Measurements from ENCODE around the gene AFF3.
"Not testable (repeated sequence)": the region's sequence is repeated elsewhere in the genome, so short reads cannot be mapped to it uniquely, and the experiment has no call there.

Gene AFF3

DNA sequence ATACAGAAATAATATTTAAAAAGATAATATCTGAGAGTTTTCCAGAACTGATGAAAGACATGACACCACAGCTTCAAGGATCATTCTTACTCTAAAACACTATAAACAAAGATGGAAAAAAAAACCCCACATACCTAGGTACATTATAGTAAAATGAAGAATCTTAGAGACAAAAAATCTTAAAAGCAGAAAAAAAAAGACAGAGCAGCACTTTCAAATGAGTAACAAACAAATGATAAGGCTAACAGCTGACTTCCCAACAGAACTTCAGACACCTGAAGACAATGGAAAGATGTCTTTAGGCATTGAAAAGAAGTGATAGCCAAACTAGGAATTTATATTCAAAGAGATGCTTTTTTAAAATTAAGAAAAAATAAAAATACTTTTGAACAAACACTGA lies 21.2 kb upstream of the AFF3 start:
- Histone ChIP-seq H3K4me2 (ENCODE audit: low read length) (no peak overlapping the region), H3F3A (ENCODE audit: insufficient read depth, low read length) (no peaks in the 10 kb centered on the region), H3K27ac (ENCODE audit: low read depth, low read length, poor library complexity, severe bottlenecking) (no peak overlapping the region), H3K9ac (ENCODE audit: low read length) (no peak overlapping the region), H3K9me3 (ENCODE audit: low read length) (peaks cover 14% of the 10 kb centered on the region), H4K20me1 (ENCODE audit: insufficient read depth, low read length) (no peaks in the 10 kb centered on the region), H2AFZ (ENCODE audit: low read length) (no peak overlapping the region), H3K36me3 (ENCODE audit: insufficient read depth, low read length) (no peaks in the 10 kb centered on the region), H3K4me3 (ENCODE audit: low read depth, low read length, poor library complexity, severe bottlenecking) (no peak overlapping the region), H3K4me1 (ENCODE audit: insufficient read depth, low read length, severe bottlenecking) (no peaks in the 10 kb centered on the region), H3K79me2 (ENCODE audit: insufficient read depth, low read length) (no peaks in the 10 kb centered on the region), H3K27me3 (ENCODE audit: insufficient read depth, low read length) (no peaks in the 10 kb centered on the region), H3K9me2 (ENCODE audit: low read depth, low read length) (no peaks in the 10 kb centered on the region)
- TF ChIP-seq EZH2 (IDR thresholded peaks at IDR 0.05; ENCODE audit: borderline replicate concordance, low read length) = no peak
- TF ChIP-seq, protein P1, sequence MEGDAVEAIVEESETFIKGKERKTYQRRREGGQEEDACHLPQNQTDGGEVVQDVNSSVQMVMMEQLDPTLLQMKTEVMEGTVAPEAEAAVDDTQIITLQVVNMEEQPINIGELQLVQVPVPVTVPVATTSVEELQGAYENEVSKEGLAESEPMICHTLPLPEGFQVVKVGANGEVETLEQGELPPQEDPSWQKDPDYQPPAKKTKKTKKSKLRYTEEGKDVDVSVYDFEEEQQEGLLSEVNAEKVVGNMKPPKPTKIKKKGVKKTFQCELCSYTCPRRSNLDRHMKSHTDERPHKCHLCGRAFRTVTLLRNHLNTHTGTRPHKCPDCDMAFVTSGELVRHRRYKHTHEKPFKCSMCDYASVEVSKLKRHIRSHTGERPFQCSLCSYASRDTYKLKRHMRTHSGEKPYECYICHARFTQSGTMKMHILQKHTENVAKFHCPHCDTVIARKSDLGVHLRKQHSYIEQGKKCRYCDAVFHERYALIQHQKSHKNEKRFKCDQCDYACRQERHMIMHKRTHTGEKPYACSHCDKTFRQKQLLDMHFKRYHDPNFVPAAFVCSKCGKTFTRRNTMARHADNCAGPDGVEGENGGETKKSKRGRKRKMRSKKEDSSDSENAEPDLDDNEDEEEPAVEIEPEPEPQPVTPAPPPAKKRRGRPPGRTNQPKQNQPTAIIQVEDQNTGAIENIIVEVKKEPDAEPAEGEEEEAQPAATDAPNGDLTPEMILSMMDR (IDR thresholded peaks at IDR 0.05; ENCODE audit: low read length) = no peak

DNA sequence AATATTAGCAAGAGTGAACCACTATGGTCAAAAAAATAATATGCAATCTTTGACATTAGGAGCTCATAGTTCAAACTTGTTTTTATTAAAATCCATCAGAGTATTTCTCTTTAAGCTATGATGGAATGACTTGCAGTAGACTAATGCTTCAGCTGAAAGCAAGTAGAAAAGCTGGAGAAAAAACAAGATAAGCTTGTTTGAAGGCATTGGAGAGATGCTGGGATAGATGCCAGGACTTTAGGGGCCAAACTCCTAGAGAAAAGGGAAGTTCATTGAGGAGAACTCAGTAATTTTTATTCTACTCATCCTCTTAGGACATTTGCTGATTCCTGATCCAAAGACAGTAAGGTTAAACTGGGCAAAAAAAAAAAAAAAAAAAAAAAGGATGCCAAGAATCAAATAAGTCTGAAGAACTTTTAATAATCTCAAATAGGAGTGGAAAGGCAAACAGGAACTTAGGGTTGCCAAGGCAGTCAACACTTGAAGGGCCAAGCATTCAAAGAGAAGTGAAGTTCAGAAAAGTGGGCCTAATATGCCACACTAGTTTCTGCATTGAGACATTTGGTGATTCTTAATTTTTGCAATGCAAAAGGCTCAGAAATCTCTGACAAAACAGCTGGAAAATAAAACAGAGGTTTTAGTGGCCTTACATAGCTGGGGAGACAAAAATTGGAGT lies 19.7 kb upstream of the AFF3 start:
- no peaks in the 10 kb centered on the region for H3K27me3 ChIP-seq (ENCODE audit: insufficient read depth, low read length)
- no peaks in the 10 kb centered on the region for H3K9me2 ChIP-seq (ENCODE audit: low read depth, low read length)
- no peak for TF ChIP-seq EZH2 (IDR thresholded peaks at IDR 0.05; ENCODE audit: borderline replicate concordance, low read length)
- TF ChIP-seq, protein P1 (IDR thresholded peaks at IDR 0.05; ENCODE audit: low read length) = no peak
- no peak overlapping the region for H3K4me2 ChIP-seq (ENCODE audit: low read length)
- H4K20me1 ChIP-seq (ENCODE audit: insufficient read depth, low read length) = no peaks in the 10 kb centered on the region
- H3K9me3 ChIP-seq (ENCODE audit: low read length) = peaks cover 14% of the 10 kb centered on the region
- no peak overlapping the region for H3K4me3 ChIP-seq (ENCODE audit: low read depth, low read length, poor library complexity, severe bottlenecking)
- no peak overlapping the region for H2AFZ ChIP-seq (ENCODE audit: low read length)
- H3K9ac ChIP-seq (ENCODE audit: low read length) = no peak overlapping the region
- no peaks in the 10 kb centered on the region for H3F3A ChIP-seq (ENCODE audit: insufficient read depth, low read length)
- no peak overlapping the region for H3K27ac ChIP-seq (ENCODE audit: low read depth, low read length, poor library complexity, severe bottlenecking)
- no peaks in the 10 kb centered on the region for H3K4me1 ChIP-seq (ENCODE audit: insufficient read depth, low read length, severe bottlenecking)
- no peaks in the 10 kb centered on the region for H3K79me2 ChIP-seq (ENCODE audit: insufficient read depth, low read length)
- no peaks in the 10 kb centered on the region for H3K36me3 ChIP-seq (ENCODE audit: insufficient read depth, low read length)

DNA sequence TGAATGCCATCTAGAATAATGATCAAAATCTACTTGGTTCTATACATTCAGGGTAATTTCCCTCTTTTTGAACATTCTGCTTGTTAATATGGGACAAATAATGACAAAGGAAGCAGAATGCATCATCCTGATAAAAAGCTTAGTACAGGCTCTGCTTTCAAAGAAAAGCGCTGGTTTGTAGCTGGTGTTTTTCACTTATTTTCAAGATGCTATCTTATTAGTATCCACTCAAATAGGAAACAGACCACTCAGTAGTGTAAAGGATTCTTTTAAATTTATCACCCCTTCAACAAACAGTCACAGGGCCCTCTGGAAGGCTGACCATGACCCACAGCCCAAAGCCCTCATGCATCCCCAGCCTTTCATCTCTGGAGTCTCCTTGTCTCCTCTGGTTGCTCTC lies 18.0 kb upstream of the AFF3 start:
- Histone ChIP-seq H3K4me2 (ENCODE audit: low read length) (no peak overlapping the region), H3K9ac (ENCODE audit: low read length) (no peak overlapping the region), H3K27ac (ENCODE audit: low read depth, low read length, poor library complexity, severe bottlenecking) (no peak overlapping the region), H3K9me2 (ENCODE audit: low read depth, low read length) (no peaks in the 10 kb centered on the region), H4K20me1 (ENCODE audit: insufficient read depth, low read length) (no peaks in the 10 kb centered on the region), H3K36me3 (ENCODE audit: insufficient read depth, low read length) (no peaks in the 10 kb centered on the region), H3K4me3 (ENCODE audit: low read depth, low read length, poor library complexity, severe bottlenecking) (no peak overlapping the region), H2AFZ (ENCODE audit: low read length) (no peak overlapping the region), H3K27me3 (ENCODE audit: insufficient read depth, low read length) (no peaks in the 10 kb centered on the region), H3F3A (ENCODE audit: insufficient read depth, low read length) (no peaks in the 10 kb centered on the region), H3K4me1 (ENCODE audit: insufficient read depth, low read length, severe bottlenecking) (no peaks in the 10 kb centered on the region), H3K9me3 (ENCODE audit: low read length) (peaks cover 9% of the 10 kb centered on the region; the same call in 1 of the 2 replicates), H3K79me2 (ENCODE audit: insufficient read depth, low read length) (no peaks in the 10 kb centered on the region)
- TF ChIP-seq, protein P1 (IDR thresholded peaks at IDR 0.05; ENCODE audit: low read length) = no peak
- no peak for TF ChIP-seq EZH2 (IDR thresholded peaks at IDR 0.05; ENCODE audit: borderline replicate concordance, low read length)

- not testable (repeated sequence) for H3K4me3 ChIP-seq (ENCODE audit: low read depth, low read length, poor library complexity, severe bottlenecking); H3K27ac ChIP-seq (ENCODE audit: low read depth, low read length, poor library complexity, severe bottlenecking); H3K9ac ChIP-seq (ENCODE audit: low read length); H3F3A ChIP-seq (ENCODE audit: insufficient read depth, low read length); H3K79me2 ChIP-seq (ENCODE audit: insufficient read depth, low read length); H3K9me2 ChIP-seq (ENCODE audit: low read depth, low read length); H3K9me3 ChIP-seq (ENCODE audit: low read length); H4K20me1 ChIP-seq (ENCODE audit: insufficient read depth, low read length); H3K27me3 ChIP-seq (ENCODE audit: insufficient read depth, low read length); H2AFZ ChIP-seq (ENCODE audit: low read length); H3K4me2 ChIP-seq (ENCODE audit: low read length); H3K36me3 ChIP-seq (ENCODE audit: insufficient read depth, low read length)
- peaks cover 32% of the 10 kb centered on the region for H3K4me1 ChIP-seq (ENCODE audit: insufficient read depth, low read length, severe bottlenecking)
These were observed 9.4 kb upstream of the AFF3 start for GRCh38 chr2:100151832-100152231.

Data from OCI-LY1 (cell line).